GM18511 (cell line): ENCODE measurements around the gene TAP2.

Source experiments
- ATAC-seq: cut with Tn5 transposase; IDR thresholded peaks from one replicate; pipeline ENCODE4 v1.9.1; 2021; ENCODE audit warnings: mild to moderate bottlenecking, moderate library complexity; ENCODE audit not compliant: unreplicated experiment

The TAP2 gene

DNA sequence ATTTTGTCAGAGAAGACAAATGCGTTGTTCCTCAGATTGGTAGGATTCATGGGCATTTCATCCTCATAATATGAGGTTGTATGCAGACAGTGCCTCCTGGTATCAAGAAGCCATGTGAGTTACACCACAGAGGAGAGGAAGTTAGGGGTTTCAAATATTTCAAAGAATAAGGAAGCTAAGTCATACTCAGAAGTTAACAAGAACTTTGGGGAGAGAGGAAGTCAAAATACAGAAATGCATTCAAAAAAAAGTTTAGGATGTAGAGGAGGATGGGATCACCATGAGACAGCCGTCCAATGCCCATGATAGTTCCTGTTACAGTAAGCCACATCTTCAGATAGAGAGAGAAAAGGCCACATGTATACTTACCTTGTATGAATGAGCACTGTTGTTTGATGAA, 44.0 kb downstream of the TAP2 start:
- ATAC-seq = no peak

DNA sequence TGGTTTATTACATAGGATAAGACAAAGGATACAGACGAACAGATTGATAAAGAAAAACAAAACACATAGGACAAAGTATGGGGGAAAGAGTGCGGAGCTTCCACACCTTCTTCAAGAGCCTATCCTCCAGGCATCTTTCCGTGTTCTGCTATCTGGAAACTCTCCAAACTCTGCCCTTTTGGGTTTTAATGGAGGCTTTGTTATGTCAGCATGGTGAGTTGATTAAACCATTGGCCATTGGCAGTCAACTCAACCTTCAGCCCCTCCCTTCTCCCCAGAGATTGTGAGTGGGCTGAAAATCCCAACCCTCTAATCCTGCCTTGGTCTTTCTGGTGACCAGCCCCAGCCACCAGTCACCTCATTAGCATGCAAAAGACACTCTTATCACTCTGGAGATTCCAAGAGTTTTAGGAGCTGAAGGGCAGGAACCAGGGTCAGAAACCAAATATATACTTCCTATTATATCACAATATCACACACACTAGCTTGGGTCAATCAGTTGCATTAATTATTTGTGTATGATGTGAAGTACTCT, 45.6 kb downstream of the TAP2 start:
- no peak for ATAC-seq

DNA sequence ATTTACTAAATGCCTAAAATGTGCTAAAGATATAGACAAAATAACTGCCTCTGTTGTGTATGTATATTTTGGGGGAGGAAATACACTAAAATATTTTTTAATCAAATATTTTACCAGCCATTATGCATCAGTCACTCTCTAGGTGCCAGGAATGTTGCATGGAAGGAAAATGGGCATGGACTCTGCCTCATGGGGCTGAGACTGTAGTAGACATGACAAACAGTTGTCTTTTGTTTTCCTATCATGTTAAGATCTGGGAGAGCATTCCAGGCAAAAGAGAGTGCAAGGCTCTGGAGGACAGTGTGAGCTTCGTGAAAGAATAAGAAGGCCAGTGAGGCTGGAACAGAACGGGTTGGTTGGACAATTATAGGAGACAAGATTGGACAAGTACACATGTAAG, 48.2 kb downstream of the TAP2 start:
- ATAC-seq = no peak
